Hematopoietic multipotent progenitor cell treated with erythropoietin and hydrocortisone succinate and interleukin-3 and kit ligand, for 17 days (in vitro differentiated cells): ENCODE measurements around the gene FAM131B.

Experiments
- DNase-seq: peaks from one replicate; pipeline ENCODE4 v3.0.0-alpha.2; 2015; ENCODE audit warnings: low spot score

Gene FAM131B

DNA sequence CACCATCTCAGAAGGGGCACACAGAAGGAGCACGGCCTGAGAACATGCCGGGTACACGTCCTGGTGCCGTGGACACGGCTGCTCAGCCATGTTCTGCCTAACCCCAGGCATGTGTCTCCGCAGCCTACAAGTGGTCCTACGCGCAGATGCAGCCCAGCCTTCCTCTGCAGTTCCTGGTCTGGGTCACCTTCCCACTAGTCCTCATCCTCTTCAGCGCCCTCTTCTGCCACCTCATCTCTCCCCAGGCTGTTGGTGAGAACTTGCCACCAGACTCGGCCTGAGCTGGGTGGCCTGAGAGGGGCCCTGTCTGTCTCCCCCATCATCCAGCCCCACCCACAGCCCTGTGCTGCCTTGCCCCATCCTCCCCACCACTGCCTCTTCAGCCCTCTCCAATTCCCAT is 41.3 kb downstream of the FAM131B start:
- DNase-seq: no peak

- DNase-seq: no peak
Measured at GRCh38 chr7:143320620-143321019, 41.9 kb downstream of the FAM131B start.

- no peak for DNase-seq
Measured at GRCh38 chr7:143318661-143319060, 43.9 kb downstream of the FAM131B start.

DNA sequence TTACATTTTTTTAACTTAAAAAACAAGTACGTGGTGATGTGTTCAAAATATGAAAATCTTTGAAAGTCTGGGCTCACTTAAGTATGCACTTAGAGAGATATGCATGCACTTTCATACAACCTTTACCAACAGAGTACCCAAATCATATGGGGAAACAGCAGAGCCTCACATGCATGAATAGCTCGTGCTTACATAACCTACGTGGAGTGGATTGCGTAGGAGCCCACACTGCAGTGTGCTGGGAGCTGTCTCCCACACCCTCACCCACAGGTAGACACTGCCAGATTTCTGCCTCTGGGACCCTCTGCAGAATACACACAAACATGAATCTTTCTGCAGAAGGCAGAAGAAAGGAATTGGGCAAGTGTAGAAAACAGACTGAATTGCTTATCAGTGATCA is 46.0 kb downstream of the FAM131B start:
- DNase-seq: no peak

DNA sequence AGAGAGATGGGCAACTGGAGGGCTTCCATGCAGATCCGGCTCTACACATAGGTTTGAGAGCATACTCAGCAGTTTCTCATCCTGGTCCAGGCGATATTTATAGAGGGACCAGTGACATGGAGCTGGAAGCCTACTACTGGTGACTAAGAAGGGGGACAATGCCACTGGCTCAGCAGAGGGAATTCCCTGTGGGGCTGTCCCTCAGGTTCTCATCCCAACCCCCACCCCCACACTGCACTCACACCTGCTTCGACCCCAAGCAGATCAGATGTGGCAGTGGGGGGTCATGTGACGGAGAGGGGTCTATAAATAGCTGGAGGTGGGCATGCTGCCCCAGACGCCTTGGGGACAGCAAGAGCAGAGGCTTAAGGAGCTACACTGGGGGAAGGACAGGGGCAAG is 46.7 kb downstream of the FAM131B start, which contains the start of gene CLCN1:
Gene CLCN1 (plus strand): TSS at position 336 of the 400 bp plus-strand sequence. CDS start 102 bp downstream, outside the sequence.
- no peak for DNase-seq

DNA sequence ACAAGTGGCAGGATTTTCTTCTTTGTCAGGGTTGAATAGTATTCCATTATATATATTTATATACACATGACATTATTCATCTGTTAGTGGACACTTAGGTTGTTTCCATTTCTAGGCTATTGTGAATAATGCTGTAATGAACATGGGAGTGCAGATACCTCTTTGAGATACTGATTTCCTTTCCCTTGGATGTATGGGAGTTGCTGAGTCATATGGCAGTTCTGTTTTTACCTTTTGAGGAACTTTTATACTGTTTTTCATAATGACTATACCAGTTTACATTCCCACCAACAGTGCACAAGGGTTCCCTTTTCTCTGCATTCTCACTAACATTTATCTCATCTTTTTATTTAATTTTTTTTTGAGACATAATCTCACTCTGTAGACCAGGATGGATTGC is 48.4 kb downstream of the FAM131B start:
- DNase-seq: no peak

- DNase-seq: no peak
Measured at GRCh38 chr7:143308632-143309031, 53.9 kb downstream of the FAM131B start.

GRCh38 chr7:143305423-143306070 is 57.0 kb downstream of the FAM131B start:
- DNase-seq: peak; percentile 69

- no peak for DNase-seq
Measured at GRCh38 chr7:143304938-143305337, 57.6 kb downstream of the FAM131B start.

GRCh38 chr7:143303733-143304132 is 58.8 kb downstream of the FAM131B start:
- DNase-seq: no peak
